Heart left ventricle (tissue), 16 donors: ENCODE data around the gene FHL2. TPM values are rescaled to one million over a fixed set of nuclear protein-coding genes. Genes with fewer than 3 reads are reported as not detected.

ENCODE experiments used
- ATAC-seq, 4 donors: fragments of 200-7000 bp; cut with Tn5 transposase; one replicate each; pipeline ENCODE4 v1.9.1; 2020 to 2022; ENCODE audit warnings: moderate library complexity in 4 of 4, mild to moderate bottlenecking in 3 of 4, moderate number of reproducible peaks in 1 of 4
- DNase-seq, 5 donors: peaks; one replicate each; pipeline ENCODE4 v3.0.0-alpha.2; 2020
- H3K27ac ChIP-seq, 12 donors: fragments of 200-600 bp; sonication (generic) in 4 of 12; one replicate each; pipeline versions ENCODE4 v1.5.0 to v1.8.0; 2016 to 2022; ENCODE audit warnings: mild to moderate bottlenecking in 2 of 12
- H3K27me3 ChIP-seq, 9 donors: fragments of 200-600 bp; sonication (generic) in 2 of 9; one replicate each; pipeline versions ENCODE4 v1.5.1 to v1.8.0; 2016 to 2022; ENCODE audit warnings: mild to moderate bottlenecking in 3 of 9
- H3K36me3 ChIP-seq, 9 donors: fragments of 200-600 bp; sonication (generic) in 2 of 9; one replicate each; pipeline versions ENCODE4 v1.5.0 to v1.8.0; 2018 to 2022; ENCODE audit warnings: mild to moderate bottlenecking in 2 of 9
- H3K4me1 ChIP-seq, 12 donors: fragments of 200-600 bp; sonication (generic) in 4 of 12; one replicate each; pipeline versions ENCODE4 v1.5.0 to v1.8.0; 2016 to 2022; ENCODE audit warnings: mild to moderate bottlenecking in 3 of 12
- H3K4me3 ChIP-seq, 12 donors: fragments of 200-600 bp; sonication (generic) in 4 of 12; one replicate each; pipeline versions ENCODE4 v1.5.0 to v1.8.0; 2017 to 2022; ENCODE audit warnings: mild to moderate bottlenecking in 9 of 12, moderate library complexity in 4 of 12
- H3K9me3 ChIP-seq, 12 donors: fragments of 200-600 bp; sonication (generic) in 4 of 12; one replicate each; pipeline versions ENCODE4 v1.5.0 to v1.8.0; 2016 to 2022; ENCODE audit warnings: mild to moderate bottlenecking in 1 of 12
- POLR2A ChIP-seq, 2 donors: fragments of 450-650 bp; IDR thresholded peaks; one replicate each; pipeline ENCODE4 v1.6.1; 2017; ENCODE audit warnings: antibody characterized with exemption in 2 of 2, mild to moderate bottlenecking in 2 of 2, moderate library complexity in 2 of 2
- WGBS, 4 donors: extraction: QIAGEN DNeasy Blood & Tissue Kit in 2 of 4; methylation state at CpG; one replicate each; pipeline versions ENCODE4 v1.1.5 to v1.1.7; 2013 to 2018; 5-methylcytosine and 5-hydroxymethylcytosine counted together
- intact Hi-C, 10 donors: fragments of 100-400 bp; cut with DNase I; formaldehyde crosslinking; loops; one replicate each; pipeline versions ENCODE4 v1.11.1 to v1.14.2; 2022
- polyA plus RNA-seq, 2 donors: library from polyadenylated mRNA; stranded (reverse); fragments of 200-250 nt; gene quantifications; one replicate each; pipeline ENCODE4 v1.2.3, GENCODE V29; 2013
- total RNA-seq, 9 donors: library from RNA; depleted of rRNA in 2 of 9; stranded (reverse); fragments of >200 nt in 2 of 9; fragmentation: NEBNext Ultra II Directional in 3 of 9; extraction: Animal tissue kit (Norgen Biotek cat#: 25700) in 3 of 9; gene quantifications; one replicate each; pipeline versions ENCODE4 v1.1.0 to v1.2.4, GENCODE V29; 2016 to 2023
- TF ChIP-seq, protein P1 (sequence below), 12 donors: fragments of 200-600 bp; sonication (generic) in 4 of 12; IDR thresholded peaks; one replicate each; pipeline versions ENCODE4 v1.5.0 to v1.8.0; 2018 to 2022; ENCODE audit warnings: antibody characterized with exemption in 12 of 12, mild to moderate bottlenecking in 5 of 12
- donor health status: ischemic (EF 13 %, LVEDD 7.1; RV severe dilation, severe dysfunction).
- donor health status: healthy with polysubstance abuse.
- donor health status: DM: no; HTN: yes; CAD: no.
- donor health status: DM: no; HTN: no; CAD: no.
- donor health status: ischemic (EF 25% LVEDD 6.9; RV normal size, moderate dysfunction).
- donor health status: ischemic (EF 25% LVEDD 5.7; RV mildly dilated, moderate dysfunction).
- donor health status: healthy.
- donor health status: DM: yes; HTN: yes; CAD: no.
- donor health status: ischemic (EF 35%, LVEDD 5.7; RV mildly dilated, moderate dysfunction).
- donor health status: nonischemic (EF 11% LVEDD 7.7; RV severe dilation, severe dysfunction).
- donor health status: DM: yes; HTN: yes; CAD: no.
- donor health status: PGD.
- donor health status: ischemic (EF 29% LVEDD 5.4; RV normal size, mild dysfunction).
- donor health status: nonischemic (EF 23%, LVEDD 6.1; RV moderate dilation, normal function).

FHL2 gene
- total and polyA plus RNA-seq, 11 donors, result 649 to 4,692 (median 1,165) TPM

GRCh38 chr2:105325389-105325963 lies 73.4 kb downstream of the FHL2 start:
- 64 to 78% (median 69%) methylated on average over 3 of the region's 3 CpGs for WGBS, 4 donors

DNA sequence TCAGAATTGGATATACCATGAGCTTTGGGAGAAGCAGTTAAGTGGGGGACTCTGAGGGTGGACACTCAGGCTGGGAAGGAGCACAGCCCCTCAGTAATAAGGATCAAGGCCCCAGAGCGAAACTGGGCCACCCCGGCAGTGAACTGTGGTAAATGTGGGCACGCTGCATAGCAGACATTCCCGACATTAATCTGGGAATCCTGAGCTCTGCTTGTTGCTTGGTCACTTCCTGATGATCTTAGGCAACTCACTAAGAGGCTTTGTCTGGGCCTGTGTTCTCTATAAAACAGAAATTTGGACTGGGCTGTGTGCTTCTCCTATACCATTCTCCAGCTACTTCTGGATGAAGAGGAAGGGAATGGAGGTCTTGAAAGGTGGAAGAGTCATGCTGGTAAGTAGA lies 74.1 kb downstream of the FHL2 start:
- no peak overlapping the region for H3K4me3 ChIP-seq
- intact Hi-C loops, result no loop called here
- WGBS, 4 donors, result 78 to 84% (median 81%) methylated on average over 4 of the region's 4 CpGs

More at GRCh38 chr2:105325389-105325963, 73.4 kb downstream of the FHL2 start:
- Histone ChIP-seq H3K9me3 (no peaks in the 10 kb centered on the region), H3K4me1 (peaks cover 0 to 36% (median 14%) of the 10 kb centered on the region in 12 donors), H3K4me3 (no peak overlapping the region), H3K36me3 (peaks cover 0 to 5% (median 0%) of the 10 kb centered on the region in 9 donors), H3K27ac (no peak overlapping the region), H3K27me3 (no peaks in the 10 kb centered on the region)
- TF ChIP-seq, protein P1, sequence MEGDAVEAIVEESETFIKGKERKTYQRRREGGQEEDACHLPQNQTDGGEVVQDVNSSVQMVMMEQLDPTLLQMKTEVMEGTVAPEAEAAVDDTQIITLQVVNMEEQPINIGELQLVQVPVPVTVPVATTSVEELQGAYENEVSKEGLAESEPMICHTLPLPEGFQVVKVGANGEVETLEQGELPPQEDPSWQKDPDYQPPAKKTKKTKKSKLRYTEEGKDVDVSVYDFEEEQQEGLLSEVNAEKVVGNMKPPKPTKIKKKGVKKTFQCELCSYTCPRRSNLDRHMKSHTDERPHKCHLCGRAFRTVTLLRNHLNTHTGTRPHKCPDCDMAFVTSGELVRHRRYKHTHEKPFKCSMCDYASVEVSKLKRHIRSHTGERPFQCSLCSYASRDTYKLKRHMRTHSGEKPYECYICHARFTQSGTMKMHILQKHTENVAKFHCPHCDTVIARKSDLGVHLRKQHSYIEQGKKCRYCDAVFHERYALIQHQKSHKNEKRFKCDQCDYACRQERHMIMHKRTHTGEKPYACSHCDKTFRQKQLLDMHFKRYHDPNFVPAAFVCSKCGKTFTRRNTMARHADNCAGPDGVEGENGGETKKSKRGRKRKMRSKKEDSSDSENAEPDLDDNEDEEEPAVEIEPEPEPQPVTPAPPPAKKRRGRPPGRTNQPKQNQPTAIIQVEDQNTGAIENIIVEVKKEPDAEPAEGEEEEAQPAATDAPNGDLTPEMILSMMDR (IDR thresholded peaks at IDR 0.05), result no peak
- no peak for TF ChIP-seq POLR2A (IDR thresholded peaks at IDR 0.05)
- DNase-seq (no peak), ATAC-seq (no peak)
- intact Hi-C loops, result no loop called here

DNA sequence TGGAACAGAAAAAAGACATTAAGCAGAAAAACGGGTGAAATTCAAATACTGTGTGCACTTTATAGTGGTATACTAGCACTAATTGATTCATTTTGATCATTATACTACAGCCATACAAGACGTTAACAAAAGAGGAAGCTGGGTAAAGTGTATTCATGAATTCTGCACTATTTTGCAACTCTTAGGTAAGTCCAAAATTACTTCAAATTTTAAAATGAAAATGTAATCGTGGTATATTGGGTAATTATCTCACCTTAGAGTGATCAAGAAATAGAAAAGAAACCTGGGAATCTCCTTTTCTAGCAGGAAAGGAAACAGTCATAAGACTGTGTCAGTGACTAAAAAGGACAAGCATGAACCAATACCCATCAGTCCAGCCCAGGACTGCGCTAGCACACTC lies 74.8 kb downstream of the FHL2 start:
- ATAC-seq (no peak), DNase-seq (no peak)
- H3K27me3 ChIP-seq, result no peaks in the 10 kb centered on the region
- intact Hi-C loops, result no loop called here
- H3K4me3 ChIP-seq, result no peak overlapping the region
- WGBS, 4 donors, result 76 to 90% (median 86%) methylated on average over 4 of the region's 4 CpGs
- H3K9me3 ChIP-seq, result no peaks in the 10 kb centered on the region
- H3K36me3 ChIP-seq, result peaks cover 0 to 5% (median 0%) of the 10 kb centered on the region in 9 donors
- TF ChIP-seq, protein P1 (IDR thresholded peaks at IDR 0.05), result no peak
- TF ChIP-seq POLR2A (IDR thresholded peaks at IDR 0.05), result no peak
- no peak overlapping the region for H3K27ac ChIP-seq
- H3K4me1 ChIP-seq, result peaks cover 0 to 31% (median 11%) of the 10 kb centered on the region in 12 donors

More for the DNA sequence above, 74.1 kb downstream of the FHL2 start:
- ATAC-seq, result no peak
- H3K4me1 ChIP-seq, result peaks cover 0 to 31% (median 11%) of the 10 kb centered on the region in 12 donors
- H3K36me3 ChIP-seq, result peaks cover 0 to 5% (median 0%) of the 10 kb centered on the region in 9 donors
- no peak for DNase-seq
- no peaks in the 10 kb centered on the region for H3K27me3 ChIP-seq
- no peak overlapping the region for H3K27ac ChIP-seq
- TF ChIP-seq, protein P1 (IDR thresholded peaks at IDR 0.05), result no peak
- TF ChIP-seq POLR2A (IDR thresholded peaks at IDR 0.05), result no peak
- H3K9me3 ChIP-seq, result no peaks in the 10 kb centered on the region

DNA sequence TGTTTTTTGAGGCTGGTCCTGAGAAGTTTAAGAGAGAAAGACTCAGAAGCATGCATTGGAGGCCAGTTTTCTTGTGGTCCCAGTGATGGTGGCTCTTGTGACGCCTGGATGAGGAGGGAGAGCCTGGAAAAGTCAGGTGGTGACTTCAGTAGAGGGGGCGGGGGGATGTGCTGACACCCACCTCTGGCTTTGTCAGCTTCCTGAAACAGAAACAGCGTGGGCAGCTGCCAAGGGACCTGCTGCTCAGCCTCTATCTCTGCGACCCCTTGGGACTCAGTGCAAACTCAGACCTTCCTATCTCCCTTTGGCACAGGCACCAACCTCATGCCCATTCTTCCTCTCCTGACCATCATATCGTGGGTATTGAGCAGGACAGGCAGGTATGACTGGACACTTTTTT lies 75.7 kb downstream of the FHL2 start:
- no peaks in the 10 kb centered on the region for H3K27me3 ChIP-seq
- DNase-seq, result peak in 1 of 5 donors; percentile 44
- no peak overlapping the region for H3K4me3 ChIP-seq
- WGBS, 4 donors, result 54 to 59% (median 57%) methylated on average over 5 of the region's 5 CpGs
- peaks cover 0 to 22% (median 7%) of the 10 kb centered on the region in 12 donors for H3K4me1 ChIP-seq
- ATAC-seq, result no peak
- intact Hi-C loops, result no loop called here
- peaks cover 0 to 5% (median 0%) of the 10 kb centered on the region in 9 donors for H3K36me3 ChIP-seq
- no peak overlapping the region for H3K27ac ChIP-seq
- H3K9me3 ChIP-seq, result no peaks in the 10 kb centered on the region
- TF ChIP-seq, protein P1 (IDR thresholded peaks at IDR 0.05), result no peak
- no peak for TF ChIP-seq POLR2A (IDR thresholded peaks at IDR 0.05)
